ES-I3 (cell line): ENCODE results near the gene ARHGEF4.

ENCODE experiments used
- H3K36me3 ChIP-seq: 2 replicates; pipeline ENCODE4 v1.6.1; 2013; ENCODE audit warnings: mild to moderate bottlenecking, low read length, control low read depth, moderate library complexity; ENCODE audit not compliant: insufficient read depth
- H3K4me1 ChIP-seq: 2 replicates; pipeline ENCODE4 v1.6.1; 2013; ENCODE audit warnings: mild to moderate bottlenecking, control low read depth, low read length; ENCODE audit not compliant: insufficient read depth
- H3K9ac ChIP-seq: 2 replicates; pipeline ENCODE4 v1.6.1; 2013; ENCODE audit warnings: low read depth, mild to moderate bottlenecking, low read length, moderate library complexity
- H3K9me3 ChIP-seq: 2 replicates; pipeline ENCODE4 v1.6.1; 2013; ENCODE audit warnings: mild to moderate bottlenecking, low read length, moderate library complexity; ENCODE audit not compliant: control insufficient read depth, insufficient read depth

Gene ARHGEF4

GRCh38 chr2:131005216-131005935 is 168.7 kb downstream of the ARHGEF4 start:
- no peaks in the 10 kb centered on the region for H3K4me1 ChIP-seq
- H3K36me3 ChIP-seq: no peaks in the 10 kb centered on the region
- no peaks in the 10 kb centered on the region for H3K9me3 ChIP-seq
- H3K9ac ChIP-seq: no peak overlapping the region

GRCh38 chr2:131006561-131006960 is 169.8 kb downstream of the ARHGEF4 start:
- Histone ChIP-seq H3K9me3 (no peaks in the 10 kb centered on the region), H3K9ac (no peak overlapping the region), H3K4me1 (no peaks in the 10 kb centered on the region), H3K36me3 (no peaks in the 10 kb centered on the region)

GRCh38 chr2:131008967-131009366 is 172.3 kb downstream of the ARHGEF4 start:
- Histone ChIP-seq H3K9me3 (no peaks in the 10 kb centered on the region), H3K9ac (no peak overlapping the region), H3K36me3 (no peaks in the 10 kb centered on the region), H3K4me1 (no peaks in the 10 kb centered on the region)

- no peaks in the 10 kb centered on the region for H3K9me3 ChIP-seq
- H3K36me3 ChIP-seq: no peaks in the 10 kb centered on the region
- H3K4me1 ChIP-seq: no peaks in the 10 kb centered on the region
- H3K9ac ChIP-seq: no peak overlapping the region
These were observed 173.2 kb downstream of the ARHGEF4 start for GRCh38 chr2:131009713-131010475.

GRCh38 chr2:131010566-131010965 is 173.9 kb downstream of the ARHGEF4 start:
- Histone ChIP-seq H3K9ac (no peak overlapping the region), H3K9me3 (no peaks in the 10 kb centered on the region), H3K4me1 (no peaks in the 10 kb centered on the region), H3K36me3 (no peaks in the 10 kb centered on the region)

- H3K9me3 ChIP-seq: no peaks in the 10 kb centered on the region
- H3K36me3 ChIP-seq: no peaks in the 10 kb centered on the region
- no peak overlapping the region for H3K9ac ChIP-seq
- no peaks in the 10 kb centered on the region for H3K4me1 ChIP-seq
These were observed 174.8 kb downstream of the ARHGEF4 start for GRCh38 chr2:131011486-131011885.

- Histone ChIP-seq H3K4me1 (peaks cover 9% of the 10 kb centered on the region; the same call in 1 of the 2 replicates), H3K9ac (no peak overlapping the region), H3K36me3 (no peaks in the 10 kb centered on the region), H3K9me3 (no peaks in the 10 kb centered on the region)
These were observed 177.4 kb downstream of the ARHGEF4 start for GRCh38 chr2:131014141-131014540.

- Histone ChIP-seq H3K9me3 (no peaks in the 10 kb centered on the region), H3K36me3 (no peaks in the 10 kb centered on the region), H3K4me1 (peaks cover 9% of the 10 kb centered on the region; the same call in 1 of the 2 replicates), H3K9ac (no peak overlapping the region)
These were observed 179.1 kb downstream of the ARHGEF4 start for GRCh38 chr2:131015764-131016163.

- no peak overlapping the region for H3K9ac ChIP-seq
- no peaks in the 10 kb centered on the region for H3K36me3 ChIP-seq
- peaks cover 9% of the 10 kb centered on the region; the same call in 1 of the 2 replicates for H3K4me1 ChIP-seq
- H3K9me3 ChIP-seq: no peaks in the 10 kb centered on the region
These were observed 180.4 kb downstream of the ARHGEF4 start for GRCh38 chr2:131016826-131017741.

GRCh38 chr2:131022731-131023130 is 186.0 kb downstream of the ARHGEF4 start:
- Histone ChIP-seq H3K9me3 (no peaks in the 10 kb centered on the region; the same call in 1 of the 2 replicates), H3K9ac (no peak overlapping the region), H3K4me1 (no peaks in the 10 kb centered on the region), H3K36me3 (no peaks in the 10 kb centered on the region)

- Histone ChIP-seq H3K36me3 (no peaks in the 10 kb centered on the region), H3K9ac (no peak overlapping the region), H3K9me3 (no peaks in the 10 kb centered on the region; the same call in 1 of the 2 replicates), H3K4me1 (no peaks in the 10 kb centered on the region)
These were observed 187.0 kb downstream of the ARHGEF4 start for GRCh38 chr2:131023758-131024157.

GRCh38 chr2:131026919-131027318 is 190.2 kb downstream of the ARHGEF4 start:
- H3K9me3 ChIP-seq: no peaks in the 10 kb centered on the region; the same call in 1 of the 2 replicates
- H3K4me1 ChIP-seq: no peaks in the 10 kb centered on the region
- no peaks in the 10 kb centered on the region for H3K36me3 ChIP-seq
- no peak overlapping the region for H3K9ac ChIP-seq

GRCh38 chr2:131027566-131028528 is 191.1 kb downstream of the ARHGEF4 start:
- H3K4me1 ChIP-seq: no peaks in the 10 kb centered on the region
- H3K9ac ChIP-seq: no peak overlapping the region
- no peaks in the 10 kb centered on the region for H3K36me3 ChIP-seq
- no peaks in the 10 kb centered on the region; the same call in 1 of the 2 replicates for H3K9me3 ChIP-seq
